Measurements from ENCODE around the gene AFG3L2. TPM values are rescaled to one million over a fixed set of nuclear protein-coding genes. Genes with fewer than 3 reads are reported as not detected.

Gene AFG3L2
- total RNA-seq, 1 experiment from 2014 or later, result 66.7 TPM

DNA sequence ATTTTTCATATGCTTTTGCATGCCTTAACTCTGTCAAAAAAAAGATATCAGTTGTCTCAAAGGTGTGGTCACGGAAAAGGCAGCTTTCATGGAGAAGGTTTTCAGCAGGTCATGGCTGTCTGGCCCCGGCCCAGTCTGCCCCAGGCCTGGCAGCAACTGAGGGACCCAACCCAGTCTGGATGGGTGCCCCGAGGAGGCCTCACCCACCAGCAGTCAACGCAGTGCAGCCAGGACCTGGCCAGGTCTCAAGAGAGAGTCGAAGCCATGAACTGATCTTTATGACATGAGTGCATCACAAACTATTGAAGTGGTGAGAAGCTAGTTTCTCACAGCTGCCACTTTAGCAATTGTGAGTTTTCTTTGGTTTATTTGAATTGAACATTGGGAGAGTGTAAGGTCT lies 61.1 kb downstream of the AFG3L2 start:
- Histone ChIP-seq H3K27me3 (ENCODE audit: insufficient read depth, low read length) (no peaks in the 10 kb centered on the region), H3K4me3 (replicated peaks in 1 of 2; ENCODE audit: low read depth in 1 of 2, low read length in 2 of 2) (no peak overlapping the region), H4K20me1 (ENCODE audit: insufficient read depth) (peaks cover 5% of the 10 kb centered on the region; the same call in 1 of the 2 replicates), H3K36me3 (ENCODE audit: control insufficient read depth in 1 of 2, insufficient read depth in 2 of 2, low read length in 2 of 2) (peaks cover 25 to 60% of the 10 kb centered on the region in 2 experiments), H2AFZ (ENCODE audit: low read depth, low read length, poor library complexity, severe bottlenecking) (no peak overlapping the region), H3K4me1 (ENCODE audit: control insufficient read depth in 1 of 2, insufficient read depth in 2 of 2, low read length in 2 of 2) (no peaks in the 10 kb centered on the region), H3K9me3 (ENCODE audit: control insufficient read depth in 1 of 2, insufficient read depth in 1 of 2, low read depth in 1 of 2, low read length in 2 of 2) (peaks cover 0 to 5% of the 10 kb centered on the region in 2 experiments; a peak in 1 of 4 replicates), H3K4me2 (ENCODE audit: low read length) (no peak overlapping the region), H3K9me2 (ENCODE audit: insufficient read depth) (no peaks in the 10 kb centered on the region), H3K27ac (ENCODE audit: low read depth, low read length) (no peak overlapping the region), H3K79me2 (ENCODE audit: insufficient read depth, low read length) (peaks cover 86% of the 10 kb centered on the region), H3K9ac (ENCODE audit: low read length) (no peak overlapping the region)
- ChIA-PET CTCF (interaction anchor here (4.5 kb wide), 1 partner anchor 13 kb away, joined by 29 read pairs; no protein-coding TSS in a partner anchor), RAD21 (ENCODE audit: low non-redundant PET in 1 of 2, low total read pairs in 2 of 2, uncharacterized antibody in 2 of 2, unreplicated experiment in 2 of 2) (no interaction called here), POLR2A (no interaction called here)
- no TSS peak for BruUV-seq (replicated peaks)
- TF ChIP-seq, protein P1, sequence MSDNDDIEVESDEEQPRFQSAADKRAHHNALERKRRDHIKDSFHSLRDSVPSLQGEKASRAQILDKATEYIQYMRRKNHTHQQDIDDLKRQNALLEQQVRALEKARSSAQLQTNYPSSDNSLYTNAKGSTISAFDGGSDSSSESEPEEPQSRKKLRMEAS (IDR thresholded peaks at IDR 0.05), result no peak
- TF ChIP-seq EZH2phosphoT487 (IDR thresholded peaks at IDR 0.05; ENCODE audit: borderline replicate concordance) (no peak), EGR1 (IDR thresholded peaks at IDR 0.05; ENCODE audit: low read depth) (no peak), SRF (IDR thresholded peaks at IDR 0.05; ENCODE audit: low read depth) (no peak), EZH2 (IDR thresholded peaks at IDR 0.05) (no peak), POLR2A (IDR thresholded peaks at IDR 0.05; ENCODE audit: borderline replicate concordance, extremely low read depth, insufficient read depth, insufficient read length) (no peak), SP1 (IDR thresholded peaks at IDR 0.05; ENCODE audit: low read depth) (no peak), YY1 (IDR thresholded peaks at IDR 0.05; ENCODE audit: extremely low read depth, insufficient replicate concordance, low read depth, low read length) (no peak), ELF1 (IDR thresholded peaks at IDR 0.05; ENCODE audit: borderline replicate concordance, low read depth) (no peak), SIN3A (IDR thresholded peaks at IDR 0.05; ENCODE audit: low read depth) (no peak), RAD21 (IDR thresholded peaks at IDR 0.05; ENCODE audit: low read depth) (no peak), TCF7L2 (IDR thresholded peaks at IDR 0.05; ENCODE audit: borderline replicate concordance, extremely low read depth, insufficient read depth, insufficient read length) (no peak), FOSL1 (IDR thresholded peaks at IDR 0.05; ENCODE audit: low read depth) (no peak), POLR2AphosphoS5 (IDR thresholded peaks at IDR 0.05; ENCODE audit: low read depth, low read length) (no peak), CEBPB (IDR thresholded peaks at IDR 0.05; ENCODE audit: low read depth) (no peak)
- TF ChIP-seq, protein P2, sequence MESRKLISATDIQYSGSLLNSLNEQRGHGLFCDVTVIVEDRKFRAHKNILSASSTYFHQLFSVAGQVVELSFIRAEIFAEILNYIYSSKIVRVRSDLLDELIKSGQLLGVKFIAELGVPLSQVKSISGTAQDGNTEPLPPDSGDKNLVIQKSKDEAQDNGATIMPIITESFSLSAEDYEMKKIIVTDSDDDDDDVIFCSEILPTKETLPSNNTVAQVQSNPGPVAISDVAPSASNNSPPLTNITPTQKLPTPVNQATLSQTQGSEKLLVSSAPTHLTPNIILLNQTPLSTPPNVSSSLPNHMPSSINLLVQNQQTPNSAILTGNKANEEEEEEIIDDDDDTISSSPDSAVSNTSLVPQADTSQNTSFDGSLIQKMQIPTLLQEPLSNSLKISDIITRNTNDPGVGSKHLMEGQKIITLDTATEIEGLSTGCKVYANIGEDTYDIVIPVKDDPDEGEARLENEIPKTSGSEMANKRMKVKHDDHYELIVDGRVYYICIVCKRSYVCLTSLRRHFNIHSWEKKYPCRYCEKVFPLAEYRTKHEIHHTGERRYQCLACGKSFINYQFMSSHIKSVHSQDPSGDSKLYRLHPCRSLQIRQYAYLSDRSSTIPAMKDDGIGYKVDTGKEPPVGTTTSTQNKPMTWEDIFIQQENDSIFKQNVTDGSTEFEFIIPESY (IDR thresholded peaks at IDR 0.05; ENCODE audit: extremely low read depth, insufficient replicate concordance, low read length), result no peak
- TF ChIP-seq, protein P3, sequence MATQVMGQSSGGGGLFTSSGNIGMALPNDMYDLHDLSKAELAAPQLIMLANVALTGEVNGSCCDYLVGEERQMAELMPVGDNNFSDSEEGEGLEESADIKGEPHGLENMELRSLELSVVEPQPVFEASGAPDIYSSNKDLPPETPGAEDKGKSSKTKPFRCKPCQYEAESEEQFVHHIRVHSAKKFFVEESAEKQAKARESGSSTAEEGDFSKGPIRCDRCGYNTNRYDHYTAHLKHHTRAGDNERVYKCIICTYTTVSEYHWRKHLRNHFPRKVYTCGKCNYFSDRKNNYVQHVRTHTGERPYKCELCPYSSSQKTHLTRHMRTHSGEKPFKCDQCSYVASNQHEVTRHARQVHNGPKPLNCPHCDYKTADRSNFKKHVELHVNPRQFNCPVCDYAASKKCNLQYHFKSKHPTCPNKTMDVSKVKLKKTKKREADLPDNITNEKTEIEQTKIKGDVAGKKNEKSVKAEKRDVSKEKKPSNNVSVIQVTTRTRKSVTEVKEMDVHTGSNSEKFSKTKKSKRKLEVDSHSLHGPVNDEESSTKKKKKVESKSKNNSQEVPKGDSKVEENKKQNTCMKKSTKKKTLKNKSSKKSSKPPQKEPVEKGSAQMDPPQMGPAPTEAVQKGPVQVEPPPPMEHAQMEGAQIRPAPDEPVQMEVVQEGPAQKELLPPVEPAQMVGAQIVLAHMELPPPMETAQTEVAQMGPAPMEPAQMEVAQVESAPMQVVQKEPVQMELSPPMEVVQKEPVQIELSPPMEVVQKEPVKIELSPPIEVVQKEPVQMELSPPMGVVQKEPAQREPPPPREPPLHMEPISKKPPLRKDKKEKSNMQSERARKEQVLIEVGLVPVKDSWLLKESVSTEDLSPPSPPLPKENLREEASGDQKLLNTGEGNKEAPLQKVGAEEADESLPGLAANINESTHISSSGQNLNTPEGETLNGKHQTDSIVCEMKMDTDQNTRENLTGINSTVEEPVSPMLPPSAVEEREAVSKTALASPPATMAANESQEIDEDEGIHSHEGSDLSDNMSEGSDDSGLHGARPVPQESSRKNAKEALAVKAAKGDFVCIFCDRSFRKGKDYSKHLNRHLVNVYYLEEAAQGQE (IDR thresholded peaks at IDR 0.05; ENCODE audit: low read depth), result no peak
- no peak for DNase-seq (ENCODE audit: low read depth, low spot score)
- ATAC-seq, result no peak
- intact Hi-C loops (cut with micrococcal nuclease), result no loop called here

All from HCT116 (cell line).